IPS-NIHi7 (cell line): Measurements from ENCODE around the gene SETDB1.

ENCODE experiments used
- DNase-seq: peaks from one replicate; pipeline ENCODE4 v3.0.0; 2012; ENCODE audit warnings: mixed read lengths; ENCODE audit errors: extremely low spot score

Gene SETDB1

GRCh38 chr1:151002051-151002450, 75.9 kb downstream of the SETDB1 start:
- no peak for DNase-seq

DNA sequence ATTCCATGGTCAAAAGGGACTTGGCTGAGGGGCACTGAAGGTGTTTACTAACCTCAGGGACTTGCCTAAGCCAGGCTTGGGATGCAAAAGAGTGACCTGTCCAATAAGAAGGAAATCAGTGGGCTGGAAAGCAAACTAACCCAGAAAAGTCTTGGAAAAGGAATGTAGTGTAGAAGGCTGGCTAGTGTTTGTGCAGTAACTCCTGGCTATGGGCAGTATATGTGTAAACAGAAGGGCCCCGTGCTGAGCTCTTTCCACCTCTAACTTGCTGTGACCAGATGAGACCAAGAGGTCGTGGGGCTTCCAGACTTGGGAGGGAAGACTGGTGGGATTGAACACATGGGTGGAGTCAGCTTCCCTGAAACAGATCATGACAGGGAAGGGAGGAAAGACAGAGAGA, 76.4 kb downstream of the SETDB1 start:
- no peak for DNase-seq

DNA sequence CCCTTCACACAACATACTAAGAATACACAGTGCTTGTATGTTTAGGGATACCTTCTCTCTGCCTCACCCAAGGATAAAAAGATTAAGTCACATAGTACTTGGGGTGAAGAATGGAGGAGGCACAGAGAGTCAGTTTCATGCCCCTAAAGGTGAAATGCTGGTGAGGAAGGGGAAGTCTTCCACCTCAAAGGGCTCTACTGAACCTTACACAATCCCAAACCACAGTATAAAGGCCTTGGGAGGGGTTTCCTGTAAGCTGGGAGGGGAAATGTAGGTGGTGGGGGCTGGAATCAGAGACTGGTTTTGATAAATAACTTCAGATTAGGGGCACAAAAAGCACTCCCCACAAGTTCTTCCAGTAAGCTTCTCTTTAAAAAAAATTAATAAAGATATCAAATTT, 77.0 kb downstream of the SETDB1 start:
- DNase-seq, result no peak

GRCh38 chr1:151005729-151006319, 79.7 kb downstream of the SETDB1 start:
- no peak for DNase-seq

DNA sequence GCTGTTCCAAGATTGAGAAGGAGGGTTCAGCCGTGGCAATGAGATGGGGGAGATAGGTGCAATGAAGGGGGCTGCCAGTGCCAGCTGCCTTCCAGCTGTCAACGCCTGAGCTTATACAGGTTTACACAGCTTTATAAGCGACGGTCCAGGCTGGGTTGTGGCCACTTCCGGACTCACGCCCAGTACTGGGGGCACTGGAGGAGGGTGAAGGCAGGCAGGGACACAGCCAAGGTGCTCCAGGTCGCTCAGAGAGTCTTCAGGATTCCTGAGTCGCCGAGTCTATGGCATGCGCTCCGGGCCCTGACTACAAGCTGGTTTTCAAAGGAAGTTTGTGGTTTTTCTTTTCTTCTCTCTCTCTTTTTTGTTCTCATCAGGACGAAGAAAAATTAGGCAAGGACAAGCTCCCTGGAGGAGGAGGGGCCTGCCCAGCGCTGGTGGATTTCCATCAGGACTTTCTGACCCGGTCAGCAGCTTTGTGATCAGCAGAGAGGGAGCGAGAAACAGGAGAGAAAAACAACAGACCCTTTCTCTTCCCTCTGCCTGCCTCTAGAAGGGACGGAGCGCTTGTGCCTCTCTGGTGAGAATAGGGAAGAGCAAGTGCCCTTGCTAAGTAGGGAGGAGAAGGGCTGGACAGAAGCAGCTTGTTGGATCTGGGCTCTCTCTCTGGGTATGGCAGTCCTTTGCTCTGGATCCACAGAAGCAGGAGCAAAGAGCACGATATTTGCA, 80.3 kb downstream of the SETDB1 start, which contains the start of gene MINDY1:
TSS of gene MINDY1 (minus strand) at position 576 of the 726 bp plus-strand sequence. CDS start 4,285 bp downstream, outside the sequence.
- DNase-seq, result peak; percentile 85

DNA sequence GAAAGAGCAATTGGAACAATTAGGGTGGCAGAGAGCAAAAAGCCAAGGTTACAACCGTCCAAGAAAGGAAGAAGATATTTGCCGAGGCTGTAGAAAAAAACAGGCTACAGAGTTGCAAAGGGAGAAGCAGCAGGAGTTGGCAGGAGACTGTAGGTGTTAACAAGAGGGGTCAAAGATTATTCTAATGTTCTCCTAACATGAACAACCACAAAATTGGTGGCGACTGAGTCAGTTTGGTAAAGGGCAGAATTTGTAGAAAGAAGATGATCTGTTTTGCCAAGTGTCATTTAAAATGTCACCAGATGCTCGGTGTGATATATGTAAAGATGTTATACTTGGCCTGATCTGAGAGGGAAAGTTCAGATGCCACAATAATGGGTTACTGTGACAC, 81.7 kb downstream of the SETDB1 start:
- DNase-seq, result no peak

DNA sequence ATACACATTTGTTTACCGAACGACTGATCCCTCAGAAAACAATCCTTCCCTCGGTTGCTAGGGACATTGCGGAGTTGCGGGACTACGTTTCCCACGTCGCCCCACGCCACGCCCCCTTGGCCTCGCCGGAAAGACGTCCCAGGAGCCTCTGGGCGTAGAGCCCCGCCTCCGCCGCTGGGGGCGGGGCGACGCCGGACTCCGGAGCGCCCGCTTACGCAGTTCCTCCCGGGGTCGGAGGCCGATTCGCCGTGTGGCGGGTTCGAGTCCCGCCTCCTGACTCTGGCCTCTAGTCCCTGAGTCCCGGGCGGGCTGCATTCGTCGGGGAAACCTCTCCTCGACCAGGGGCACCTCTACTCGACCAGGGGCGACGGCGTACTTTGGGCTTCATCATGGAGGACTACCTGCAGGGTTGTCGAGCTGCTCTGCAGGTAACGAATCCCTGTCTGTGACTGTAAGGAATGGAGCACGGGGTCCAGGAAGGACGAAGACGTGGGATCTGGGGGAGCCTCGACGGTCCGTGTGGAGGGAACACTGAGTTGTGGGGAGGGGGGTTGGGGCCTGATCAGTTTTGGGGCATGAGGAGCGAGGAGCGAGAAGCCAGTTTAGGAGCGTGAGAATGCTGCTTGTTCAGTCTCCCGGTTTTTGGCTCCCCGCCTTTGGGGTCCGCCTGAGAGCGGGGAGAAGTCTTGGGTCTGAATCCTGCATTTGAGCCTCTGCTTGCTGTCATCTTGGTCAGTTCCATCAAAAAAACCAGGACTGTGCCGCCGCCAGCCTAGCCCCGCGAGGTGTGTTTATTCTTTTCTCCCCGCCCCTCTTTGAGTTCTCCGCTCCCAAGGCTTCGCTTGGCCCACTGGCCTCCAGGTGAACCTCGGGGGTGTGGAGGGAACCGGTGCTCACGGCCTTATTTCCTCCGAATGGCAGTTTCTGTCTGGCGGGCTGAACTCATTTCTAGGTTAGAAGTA, 82.4 kb downstream of the SETDB1 start, which contains the start of gene PRUNE1:
TSS of gene PRUNE1 (plus strand) at position 206 of the 962 bp plus-strand sequence. CDS start at position 390, 184 bp downstream.
- peak; percentile 99 for DNase-seq

DNA sequence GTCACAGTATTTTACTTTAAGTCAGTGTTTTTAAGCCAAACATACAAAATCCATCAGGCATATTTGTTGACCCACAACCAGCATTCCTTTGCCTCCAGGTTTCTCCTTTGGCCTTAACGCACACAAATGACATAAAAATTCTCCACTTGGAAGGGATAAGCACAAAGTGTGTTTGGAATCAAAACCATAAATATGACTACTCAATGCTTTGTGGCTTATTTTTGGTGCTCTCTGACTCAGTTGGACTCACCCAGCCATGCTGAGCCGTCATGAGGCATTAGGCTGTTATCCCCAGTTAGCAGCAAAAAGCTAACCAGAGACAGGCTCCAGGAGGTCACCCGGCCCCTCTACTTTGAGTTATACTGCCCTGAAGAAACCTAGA, 83.0 kb downstream of the SETDB1 start:
- no peak for DNase-seq

- DNase-seq, result no peak
Measured at GRCh38 chr1:151009674-151010345, 83.6 kb downstream of the SETDB1 start.

GRCh38 chr1:151010346-151010726, 84.2 kb downstream of the SETDB1 start:
- no peak for DNase-seq

DNA sequence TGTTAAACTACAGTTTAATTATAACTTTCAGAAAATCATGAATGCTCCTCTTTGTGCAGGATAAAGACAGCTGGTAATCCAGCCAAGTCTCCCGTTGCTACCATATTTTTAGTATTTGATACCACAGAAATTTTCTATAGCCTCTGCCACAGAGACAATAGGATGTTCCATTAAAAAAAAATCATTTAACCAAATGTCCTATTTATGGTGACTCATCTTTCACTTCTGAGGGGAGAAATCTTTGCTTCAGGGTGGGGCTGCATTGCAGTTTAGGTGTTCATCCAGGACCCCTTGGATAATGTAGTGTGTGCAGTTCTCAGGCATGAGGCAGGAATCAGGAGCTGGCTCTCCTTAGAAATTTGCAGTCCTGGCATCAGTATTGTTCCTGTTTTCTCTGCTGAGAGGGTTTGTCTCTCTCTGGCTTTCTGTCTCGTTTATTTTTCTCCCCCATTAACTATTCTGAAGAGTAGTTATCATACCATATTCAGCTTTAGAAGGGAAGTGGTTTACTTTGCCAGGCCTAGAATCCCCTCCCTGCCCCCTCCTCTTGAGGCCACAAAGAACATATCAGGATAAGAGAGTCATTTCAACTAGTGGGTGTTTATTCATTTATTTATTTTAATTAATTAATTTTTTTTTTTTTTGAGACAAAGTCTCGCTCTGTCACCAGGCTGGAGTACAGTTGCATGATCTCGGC, 85.1 kb downstream of the SETDB1 start:
- no peak for DNase-seq

DNA sequence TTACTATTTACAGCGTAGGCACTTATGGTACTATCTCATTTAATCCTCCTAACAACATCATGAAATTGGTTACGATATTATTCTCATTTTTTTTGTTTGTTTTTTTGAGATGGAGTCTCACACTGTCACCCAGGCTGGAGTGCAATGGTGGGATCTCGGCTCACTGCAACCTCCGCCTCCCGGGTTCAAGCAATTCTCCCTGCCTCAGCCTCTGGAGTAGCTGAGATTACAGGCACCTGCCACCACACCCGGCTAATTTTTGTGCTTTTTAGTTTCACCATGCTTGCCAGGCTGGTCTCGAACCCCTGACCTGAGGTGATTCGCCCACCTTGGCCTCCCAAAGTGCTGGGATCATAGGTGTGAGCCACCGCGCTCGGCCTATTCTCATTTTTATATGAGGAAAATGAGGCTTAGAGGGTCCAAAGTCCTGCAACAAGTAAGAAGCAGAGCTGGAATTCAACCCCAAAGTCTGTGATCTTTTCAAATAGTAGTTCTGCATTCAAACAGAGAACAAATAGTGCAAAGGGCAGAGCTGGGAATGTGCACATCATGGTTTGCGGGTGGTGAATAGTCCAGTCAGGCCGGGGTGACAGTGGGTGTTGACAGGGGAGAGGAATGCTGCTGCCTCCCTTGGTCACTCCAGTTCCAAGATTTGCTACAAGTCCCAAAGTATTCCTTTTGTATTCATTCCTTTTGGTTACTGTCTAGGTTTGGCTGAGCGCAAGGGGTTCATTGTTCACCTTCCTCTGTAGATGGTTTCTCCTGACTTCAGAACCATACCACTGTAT, 86.7 kb downstream of the SETDB1 start:
- DNase-seq, result no peak

GRCh38 chr1:151013518-151013917, 87.4 kb downstream of the SETDB1 start:
- no peak for DNase-seq
